ENCODE data around the gene HAO1. TPM values are rescaled to one million over a fixed set of nuclear protein-coding genes. Genes with fewer than 3 reads are reported as not detected.
A peak's percentile ranks its signal among the peaks of the same experiment; 100 is the strongest.

Gene HAO1
- total and polyA plus RNA-seq, 9 of the 15 experiments (the other 6 are each of a cell fraction or from before 2014, with no cell fraction given): not detected

GRCh38 chr20:7893014-7893730 lies 47.1 kb downstream of the HAO1 start (continued):
- TF ChIP-seq PBX2 (CRISPR knock-in tag; IDR thresholded peaks at IDR 0.05; ENCODE audit: low read depth): no peak
- TF ChIP-seq PBX2 (tag; conservative IDR thresholded peaks at IDR 0.05; ENCODE audit: low read depth): no peak
- TF ChIP-seq TBL1XR1 (IDR thresholded peaks at IDR 0.05; ENCODE audit: low read length in 2 of 2): no peak
- TF ChIP-seq, protein P1, sequence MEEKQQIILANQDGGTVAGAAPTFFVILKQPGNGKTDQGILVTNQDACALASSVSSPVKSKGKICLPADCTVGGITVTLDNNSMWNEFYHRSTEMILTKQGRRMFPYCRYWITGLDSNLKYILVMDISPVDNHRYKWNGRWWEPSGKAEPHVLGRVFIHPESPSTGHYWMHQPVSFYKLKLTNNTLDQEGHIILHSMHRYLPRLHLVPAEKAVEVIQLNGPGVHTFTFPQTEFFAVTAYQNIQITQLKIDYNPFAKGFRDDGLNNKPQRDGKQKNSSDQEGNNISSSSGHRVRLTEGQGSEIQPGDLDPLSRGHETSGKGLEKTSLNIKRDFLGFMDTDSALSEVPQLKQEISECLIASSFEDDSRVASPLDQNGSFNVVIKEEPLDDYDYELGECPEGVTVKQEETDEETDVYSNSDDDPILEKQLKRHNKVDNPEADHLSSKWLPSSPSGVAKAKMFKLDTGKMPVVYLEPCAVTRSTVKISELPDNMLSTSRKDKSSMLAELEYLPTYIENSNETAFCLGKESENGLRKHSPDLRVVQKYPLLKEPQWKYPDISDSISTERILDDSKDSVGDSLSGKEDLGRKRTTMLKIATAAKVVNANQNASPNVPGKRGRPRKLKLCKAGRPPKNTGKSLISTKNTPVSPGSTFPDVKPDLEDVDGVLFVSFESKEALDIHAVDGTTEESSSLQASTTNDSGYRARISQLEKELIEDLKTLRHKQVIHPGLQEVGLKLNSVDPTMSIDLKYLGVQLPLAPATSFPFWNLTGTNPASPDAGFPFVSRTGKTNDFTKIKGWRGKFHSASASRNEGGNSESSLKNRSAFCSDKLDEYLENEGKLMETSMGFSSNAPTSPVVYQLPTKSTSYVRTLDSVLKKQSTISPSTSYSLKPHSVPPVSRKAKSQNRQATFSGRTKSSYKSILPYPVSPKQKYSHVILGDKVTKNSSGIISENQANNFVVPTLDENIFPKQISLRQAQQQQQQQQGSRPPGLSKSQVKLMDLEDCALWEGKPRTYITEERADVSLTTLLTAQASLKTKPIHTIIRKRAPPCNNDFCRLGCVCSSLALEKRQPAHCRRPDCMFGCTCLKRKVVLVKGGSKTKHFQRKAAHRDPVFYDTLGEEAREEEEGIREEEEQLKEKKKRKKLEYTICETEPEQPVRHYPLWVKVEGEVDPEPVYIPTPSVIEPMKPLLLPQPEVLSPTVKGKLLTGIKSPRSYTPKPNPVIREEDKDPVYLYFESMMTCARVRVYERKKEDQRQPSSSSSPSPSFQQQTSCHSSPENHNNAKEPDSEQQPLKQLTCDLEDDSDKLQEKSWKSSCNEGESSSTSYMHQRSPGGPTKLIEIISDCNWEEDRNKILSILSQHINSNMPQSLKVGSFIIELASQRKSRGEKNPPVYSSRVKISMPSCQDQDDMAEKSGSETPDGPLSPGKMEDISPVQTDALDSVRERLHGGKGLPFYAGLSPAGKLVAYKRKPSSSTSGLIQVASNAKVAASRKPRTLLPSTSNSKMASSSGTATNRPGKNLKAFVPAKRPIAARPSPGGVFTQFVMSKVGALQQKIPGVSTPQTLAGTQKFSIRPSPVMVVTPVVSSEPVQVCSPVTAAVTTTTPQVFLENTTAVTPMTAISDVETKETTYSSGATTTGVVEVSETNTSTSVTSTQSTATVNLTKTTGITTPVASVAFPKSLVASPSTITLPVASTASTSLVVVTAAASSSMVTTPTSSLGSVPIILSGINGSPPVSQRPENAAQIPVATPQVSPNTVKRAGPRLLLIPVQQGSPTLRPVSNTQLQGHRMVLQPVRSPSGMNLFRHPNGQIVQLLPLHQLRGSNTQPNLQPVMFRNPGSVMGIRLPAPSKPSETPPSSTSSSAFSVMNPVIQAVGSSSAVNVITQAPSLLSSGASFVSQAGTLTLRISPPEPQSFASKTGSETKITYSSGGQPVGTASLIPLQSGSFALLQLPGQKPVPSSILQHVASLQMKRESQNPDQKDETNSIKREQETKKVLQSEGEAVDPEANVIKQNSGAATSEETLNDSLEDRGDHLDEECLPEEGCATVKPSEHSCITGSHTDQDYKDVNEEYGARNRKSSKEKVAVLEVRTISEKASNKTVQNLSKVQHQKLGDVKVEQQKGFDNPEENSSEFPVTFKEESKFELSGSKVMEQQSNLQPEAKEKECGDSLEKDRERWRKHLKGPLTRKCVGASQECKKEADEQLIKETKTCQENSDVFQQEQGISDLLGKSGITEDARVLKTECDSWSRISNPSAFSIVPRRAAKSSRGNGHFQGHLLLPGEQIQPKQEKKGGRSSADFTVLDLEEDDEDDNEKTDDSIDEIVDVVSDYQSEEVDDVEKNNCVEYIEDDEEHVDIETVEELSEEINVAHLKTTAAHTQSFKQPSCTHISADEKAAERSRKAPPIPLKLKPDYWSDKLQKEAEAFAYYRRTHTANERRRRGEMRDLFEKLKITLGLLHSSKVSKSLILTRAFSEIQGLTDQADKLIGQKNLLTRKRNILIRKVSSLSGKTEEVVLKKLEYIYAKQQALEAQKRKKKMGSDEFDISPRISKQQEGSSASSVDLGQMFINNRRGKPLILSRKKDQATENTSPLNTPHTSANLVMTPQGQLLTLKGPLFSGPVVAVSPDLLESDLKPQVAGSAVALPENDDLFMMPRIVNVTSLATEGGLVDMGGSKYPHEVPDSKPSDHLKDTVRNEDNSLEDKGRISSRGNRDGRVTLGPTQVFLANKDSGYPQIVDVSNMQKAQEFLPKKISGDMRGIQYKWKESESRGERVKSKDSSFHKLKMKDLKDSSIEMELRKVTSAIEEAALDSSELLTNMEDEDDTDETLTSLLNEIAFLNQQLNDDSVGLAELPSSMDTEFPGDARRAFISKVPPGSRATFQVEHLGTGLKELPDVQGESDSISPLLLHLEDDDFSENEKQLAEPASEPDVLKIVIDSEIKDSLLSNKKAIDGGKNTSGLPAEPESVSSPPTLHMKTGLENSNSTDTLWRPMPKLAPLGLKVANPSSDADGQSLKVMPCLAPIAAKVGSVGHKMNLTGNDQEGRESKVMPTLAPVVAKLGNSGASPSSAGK (IDR thresholded peaks at IDR 0.05): no peak
- no peak for TF ChIP-seq CTBP1 (IDR thresholded peaks at IDR 0.05; ENCODE audit: borderline replicate concordance)
- no peak for TF ChIP-seq MAFK (IDR thresholded peaks at IDR 0.05; ENCODE audit: low read length)
- 0 out of 2 replicates have a peak, but pooled peaks have one; percentile 11 for TF ChIP-seq HINFP (tag; conservative IDR thresholded peaks at IDR 0.05; ENCODE audit: low read depth)
- no peak for TF ChIP-seq PML (IDR thresholded peaks at IDR 0.05; ENCODE audit: low read length)
- TF ChIP-seq, protein P2, sequence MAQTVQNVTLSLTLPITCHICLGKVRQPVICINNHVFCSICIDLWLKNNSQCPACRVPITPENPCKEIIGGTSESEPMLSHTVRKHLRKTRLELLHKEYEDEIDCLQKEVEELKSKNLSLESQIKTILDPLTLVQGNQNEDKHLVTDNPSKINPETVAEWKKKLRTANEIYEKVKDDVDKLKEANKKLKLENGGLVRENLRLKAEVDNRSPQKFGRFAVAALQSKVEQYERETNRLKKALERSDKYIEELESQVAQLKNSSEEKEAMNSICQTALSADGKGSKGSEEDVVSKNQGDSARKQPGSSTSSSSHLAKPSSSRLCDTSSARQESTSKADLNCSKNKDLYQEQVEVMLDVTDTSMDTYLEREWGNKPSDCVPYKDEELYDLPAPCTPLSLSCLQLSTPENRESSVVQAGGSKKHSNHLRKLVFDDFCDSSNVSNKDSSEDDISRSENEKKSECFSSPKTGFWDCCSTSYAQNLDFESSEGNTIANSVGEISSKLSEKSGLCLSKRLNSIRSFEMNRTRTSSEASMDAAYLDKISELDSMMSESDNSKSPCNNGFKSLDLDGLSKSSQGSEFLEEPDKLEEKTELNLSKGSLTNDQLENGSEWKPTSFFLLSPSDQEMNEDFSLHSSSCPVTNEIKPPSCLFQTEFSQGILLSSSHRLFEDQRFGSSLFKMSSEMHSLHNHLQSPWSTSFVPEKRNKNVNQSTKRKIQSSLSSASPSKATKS (CRISPR knock-in tag; IDR thresholded peaks at IDR 0.05): no peak

All from K562 (cell line).